Caco-2 (cell line): ENCODE measurements around the gene RAX. TPM values are rescaled to one million over a fixed set of nuclear protein-coding genes. Genes with fewer than 3 reads are reported as not detected.

Experiments used
- BruUV-seq: library from RNA; stranded (reverse); fragments of 400-500 nt; replicated peaks from 2 replicates; lab custom pipeline; 2021; lab: Mats Ljungman, UMichigan
- CTCF ChIA-PET: fragments of 300-600 bp; sonication (Branson Sonifier 250); formaldehyde crosslinking; loops from one replicate; lab custom pipeline; 2022; ENCODE audit warnings: antibody characterized with exemption; lab: Charles Lee
- POLR2A ChIA-PET: fragments of 300-600 bp; sonication (Branson Sonifier 250); formaldehyde crosslinking; loops from one replicate; lab custom pipeline; 2022; ENCODE audit warnings: antibody characterized with exemption; lab: Charles Lee
- DNase-seq, 2 experiments: peaks; one replicate each; pipeline versions ENCODE4 v3.0.0 to v3.0.0-alpha.2; 2020 to 2022
- H3K27me3 ChIP-seq: replicated peaks from 2 replicates; pipeline ENCODE4 v1.6.0; 2011; ENCODE audit warnings: low read length; ENCODE audit not compliant: control insufficient read depth, insufficient read depth
- H3K36me3 ChIP-seq: 2 replicates; pipeline ENCODE4 v1.5.1; 2011; ENCODE audit warnings: low read length; ENCODE audit not compliant: control insufficient read depth, insufficient read depth
- H3K4me1 ChIP-seq: fragments of 250-450 bp; sonication (Bioruptor Pico); 2 replicates; pipeline ENCODE4 v1.5.1; 2020; ENCODE audit warnings: mild to moderate bottlenecking
- H3K4me3 ChIP-seq: 2 replicates; pipeline ENCODE4 v1.5.1; 2011; ENCODE audit warnings: low read depth, mild to moderate bottlenecking, control low read depth, low read length
- H3K9me3 ChIP-seq: fragments of 250-450 bp; sonication (Bioruptor Pico); 2 replicates; pipeline ENCODE4 v1.5.1; 2020; ENCODE audit warnings: mild to moderate bottlenecking, moderate library complexity
- H3K27ac Mint-ChIP-seq: one replicate; pipeline ENCODE4 v1.8.0; 2022; ENCODE audit warnings: mixed read lengths; ENCODE audit not compliant: unreplicated experiment
- H3K27me3 Mint-ChIP-seq: one replicate; pipeline ENCODE4 v1.8.0; 2022; ENCODE audit warnings: mixed read lengths; ENCODE audit not compliant: insufficient read depth, unreplicated experiment
- H3K36me3 Mint-ChIP-seq: one replicate; pipeline ENCODE4 v1.8.0; 2022; ENCODE audit warnings: mild to moderate bottlenecking, mixed read lengths; ENCODE audit not compliant: insufficient read depth, unreplicated experiment
- H3K4me1 Mint-ChIP-seq: one replicate; pipeline ENCODE4 v1.8.0; 2022; ENCODE audit warnings: low read depth, mixed read lengths; ENCODE audit not compliant: unreplicated experiment
- H3K4me3 Mint-ChIP-seq: one replicate; pipeline ENCODE4 v1.8.0; 2022; ENCODE audit warnings: mild to moderate bottlenecking, moderate library complexity, mixed read lengths; ENCODE audit not compliant: unreplicated experiment
- H3K9me3 Mint-ChIP-seq: one replicate; pipeline ENCODE4 v1.8.0; 2022; ENCODE audit warnings: mixed read lengths; ENCODE audit not compliant: unreplicated experiment
- CTCF ChIP-seq, 2 experiments: fragments of 200-600 bp in 1 of 2; IDR thresholded peaks; 1 replicate in 1 of 2; 2 replicates in 1 of 2; pipeline versions ENCODE4 v1.5.1 to v1.8.0; 2011 to 2022; ENCODE audit warnings: antibody characterized with exemption in 1 of 2, control low read depth in 1 of 2, inconsistent platforms in 1 of 2, low read depth in 1 of 2, low read length in 1 of 2, mild to moderate bottlenecking in 1 of 2, moderate library complexity in 1 of 2; ENCODE audit not compliant: insufficient read depth in 1 of 2, severe bottlenecking in 1 of 2, unreplicated experiment in 1 of 2
- intact Hi-C: fragments of 100-400 bp; cut with micrococcal nuclease; formaldehyde crosslinking; loops from one replicate; pipeline ENCODE4 v1.10.0; 2022; ENCODE audit not compliant: unreplicated experiment
- total RNA-seq: library from RNA; stranded (reverse); gene quantifications from 2 replicates; pipeline ENCODE4 v1.2.3, GENCODE V29; 2022

RAX gene
- total RNA-seq, 1 experiment from 2014 or later = not detected

- no peak overlapping the region for H3K4me3 Mint-ChIP-seq
- H3K9me3 Mint-ChIP-seq = no peaks in the 10 kb centered on the region
- Histone ChIP-seq H3K4me1 (no peaks in the 10 kb centered on the region), H3K27me3 (no peaks in the 10 kb centered on the region), H3K4me3 (no peak overlapping the region), H3K9me3 (no peaks in the 10 kb centered on the region), H3K36me3 (no peaks in the 10 kb centered on the region)
- no peak for DNase-seq
- TF ChIP-seq CTCF (IDR thresholded peaks at IDR 0.05; ENCODE audit: insufficient read depth in 1 of 2, low read depth in 1 of 2, low read length in 1 of 2, severe bottlenecking in 1 of 2, unreplicated experiment in 1 of 2) = no peak
- H3K4me1 Mint-ChIP-seq = no peaks in the 10 kb centered on the region
- ChIA-PET POLR2A (no interaction called here), CTCF (no interaction called here)
- no peak overlapping the region for H3K27ac Mint-ChIP-seq
- no peaks in the 10 kb centered on the region for H3K36me3 Mint-ChIP-seq
- intact Hi-C loops = no loop called here
- peaks cover 4% of the 10 kb centered on the region for H3K27me3 Mint-ChIP-seq
- no TSS peak for BruUV-seq
These were observed 40.2 kb downstream of the RAX start for GRCh38 chr18:59233017-59233410.

GRCh38 chr18:59232309-59233016 is 40.8 kb downstream of the RAX start:
- ChIA-PET CTCF (no interaction called here), POLR2A (no interaction called here)
- DNase-seq = no peak
- H3K27ac Mint-ChIP-seq = no peak overlapping the region
- TF ChIP-seq CTCF (IDR thresholded peaks at IDR 0.05; ENCODE audit: insufficient read depth in 1 of 2, low read depth in 1 of 2, low read length in 1 of 2, severe bottlenecking in 1 of 2, unreplicated experiment in 1 of 2) = no peak
- no peaks in the 10 kb centered on the region for H3K4me1 Mint-ChIP-seq
- H3K27me3 Mint-ChIP-seq = peaks cover 4% of the 10 kb centered on the region
- H3K36me3 ChIP-seq = no peaks in the 10 kb centered on the region
- no peaks in the 10 kb centered on the region for H3K9me3 Mint-ChIP-seq
- H3K4me3 ChIP-seq = no peak overlapping the region
- H3K4me3 Mint-ChIP-seq = no peak overlapping the region
- H3K36me3 Mint-ChIP-seq = no peaks in the 10 kb centered on the region
- H3K4me1 ChIP-seq = no peaks in the 10 kb centered on the region
- H3K9me3 ChIP-seq = no peaks in the 10 kb centered on the region
- no peaks in the 10 kb centered on the region for H3K27me3 ChIP-seq
- no TSS peak for BruUV-seq
- intact Hi-C loops = no loop called here

GRCh38 chr18:59231877-59232276 is 41.4 kb downstream of the RAX start:
- Histone ChIP-seq H3K9me3 (no peaks in the 10 kb centered on the region), H3K4me3 (no peak overlapping the region), H3K4me1 (no peaks in the 10 kb centered on the region), H3K36me3 (no peaks in the 10 kb centered on the region), H3K27me3 (no peaks in the 10 kb centered on the region)
- Mint-ChIP-seq H3K4me1 (no peaks in the 10 kb centered on the region), H3K36me3 (no peaks in the 10 kb centered on the region), H3K27me3 (peaks cover 6% of the 10 kb centered on the region), H3K9me3 (no peaks in the 10 kb centered on the region), H3K27ac (no peak overlapping the region), H3K4me3 (no peak overlapping the region)
- ChIA-PET POLR2A (no interaction called here), CTCF (no interaction called here)
- TF ChIP-seq CTCF (IDR thresholded peaks at IDR 0.05; ENCODE audit: insufficient read depth in 1 of 2, low read depth in 1 of 2, low read length in 1 of 2, severe bottlenecking in 1 of 2, unreplicated experiment in 1 of 2) = no peak
- BruUV-seq = no TSS peak
- no peak for DNase-seq
- intact Hi-C loops = no loop called here
